Measurements from ENCODE around the gene CCDC120.

Gene CCDC120

GRCh38 chrX:49029876-49030275 is 28.9 kb upstream of the CCDC120 start:
- H3K4me3 ChIP-seq (ENCODE audit: low read length, poor library complexity, severe bottlenecking): no peak overlapping the region
- H3K36me3 ChIP-seq (ENCODE audit: insufficient read depth, low read length): no peaks in the 10 kb centered on the region; the same call in 1 of the 2 replicates
- H3K9me2 ChIP-seq (replicated peaks; ENCODE audit: low read depth, low read length): no peaks in the 10 kb centered on the region
- H3K4me1 ChIP-seq (ENCODE audit: insufficient read depth, low read length, poor library complexity, severe bottlenecking): no peaks in the 10 kb centered on the region
- H4K20me1 ChIP-seq (ENCODE audit: insufficient read depth, low read length, poor library complexity, severe bottlenecking): no peaks in the 10 kb centered on the region
- no peaks in the 10 kb centered on the region for H3K9me3 ChIP-seq (ENCODE audit: insufficient read depth, low read depth, low read length)
- H3K4me2 ChIP-seq (ENCODE audit: low read depth, low read length, poor library complexity, severe bottlenecking): no peak overlapping the region
- TF ChIP-seq, protein P1, sequence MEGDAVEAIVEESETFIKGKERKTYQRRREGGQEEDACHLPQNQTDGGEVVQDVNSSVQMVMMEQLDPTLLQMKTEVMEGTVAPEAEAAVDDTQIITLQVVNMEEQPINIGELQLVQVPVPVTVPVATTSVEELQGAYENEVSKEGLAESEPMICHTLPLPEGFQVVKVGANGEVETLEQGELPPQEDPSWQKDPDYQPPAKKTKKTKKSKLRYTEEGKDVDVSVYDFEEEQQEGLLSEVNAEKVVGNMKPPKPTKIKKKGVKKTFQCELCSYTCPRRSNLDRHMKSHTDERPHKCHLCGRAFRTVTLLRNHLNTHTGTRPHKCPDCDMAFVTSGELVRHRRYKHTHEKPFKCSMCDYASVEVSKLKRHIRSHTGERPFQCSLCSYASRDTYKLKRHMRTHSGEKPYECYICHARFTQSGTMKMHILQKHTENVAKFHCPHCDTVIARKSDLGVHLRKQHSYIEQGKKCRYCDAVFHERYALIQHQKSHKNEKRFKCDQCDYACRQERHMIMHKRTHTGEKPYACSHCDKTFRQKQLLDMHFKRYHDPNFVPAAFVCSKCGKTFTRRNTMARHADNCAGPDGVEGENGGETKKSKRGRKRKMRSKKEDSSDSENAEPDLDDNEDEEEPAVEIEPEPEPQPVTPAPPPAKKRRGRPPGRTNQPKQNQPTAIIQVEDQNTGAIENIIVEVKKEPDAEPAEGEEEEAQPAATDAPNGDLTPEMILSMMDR (conservative IDR thresholded peaks at IDR 0.05; ENCODE audit: low read length): no peak
- TF ChIP-seq EZH2phosphoT487 (IDR thresholded peaks at IDR 0.05; ENCODE audit: borderline replicate concordance): no peak
- H3K9ac ChIP-seq (ENCODE audit: low read depth, low read length, poor library complexity, severe bottlenecking): no peak overlapping the region
- no peaks in the 10 kb centered on the region for H3F3A ChIP-seq (ENCODE audit: low read depth)
- H3K27me3 ChIP-seq (ENCODE audit: insufficient read depth, low read length, poor library complexity, severe bottlenecking): no peaks in the 10 kb centered on the region
- H3K79me2 ChIP-seq (ENCODE audit: insufficient read depth, low read length): no peaks in the 10 kb centered on the region
- no peak overlapping the region for H2AFZ ChIP-seq (ENCODE audit: low read length)

DNA sequence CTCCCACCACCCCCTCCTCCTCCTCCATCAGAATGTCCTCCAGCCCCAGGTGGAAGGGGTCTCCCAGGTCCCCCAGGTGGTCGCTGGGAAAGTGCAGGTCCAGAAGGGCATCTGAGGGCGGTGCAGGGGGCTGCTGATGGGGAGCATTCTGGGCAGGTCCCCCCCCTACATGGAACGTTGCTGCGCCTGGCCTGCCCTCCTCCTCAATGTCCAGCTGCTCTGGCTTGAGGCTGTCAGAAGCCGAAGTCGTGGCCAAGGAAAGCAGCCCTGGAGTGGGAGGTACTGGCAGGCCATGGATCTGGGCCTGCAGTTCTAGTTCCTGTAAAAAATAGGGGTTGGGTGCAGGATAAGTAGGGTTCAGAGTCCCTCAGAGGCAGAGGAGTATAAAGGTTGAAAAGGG is 28.5 kb upstream of the CCDC120 start:
- Histone ChIP-seq H3K4me1 (ENCODE audit: insufficient read depth, low read length, poor library complexity, severe bottlenecking) (no peaks in the 10 kb centered on the region), H3K9me3 (ENCODE audit: insufficient read depth, low read depth, low read length) (no peaks in the 10 kb centered on the region), H3F3A (ENCODE audit: low read depth) (no peaks in the 10 kb centered on the region), H3K79me2 (ENCODE audit: insufficient read depth, low read length) (no peaks in the 10 kb centered on the region), H2AFZ (ENCODE audit: low read length) (no peak overlapping the region), H3K4me3 (ENCODE audit: low read length, poor library complexity, severe bottlenecking) (no peak overlapping the region), H3K36me3 (ENCODE audit: insufficient read depth, low read length) (no peaks in the 10 kb centered on the region; the same call in 1 of the 2 replicates), H3K9ac (ENCODE audit: low read depth, low read length, poor library complexity, severe bottlenecking) (no peak overlapping the region), H3K27me3 (ENCODE audit: insufficient read depth, low read length, poor library complexity, severe bottlenecking) (no peaks in the 10 kb centered on the region), H4K20me1 (ENCODE audit: insufficient read depth, low read length, poor library complexity, severe bottlenecking) (no peaks in the 10 kb centered on the region), H3K9me2 (replicated peaks; ENCODE audit: low read depth, low read length) (no peaks in the 10 kb centered on the region), H3K4me2 (ENCODE audit: low read depth, low read length, poor library complexity, severe bottlenecking) (no peak overlapping the region)
- no peak for TF ChIP-seq EZH2phosphoT487 (IDR thresholded peaks at IDR 0.05; ENCODE audit: borderline replicate concordance)
- TF ChIP-seq, protein P1 (conservative IDR thresholded peaks at IDR 0.05; ENCODE audit: low read length): no peak

- H3K4me3 ChIP-seq (ENCODE audit: low read length, poor library complexity, severe bottlenecking): no peak overlapping the region
- H3K4me1 ChIP-seq (ENCODE audit: insufficient read depth, low read length, poor library complexity, severe bottlenecking): peaks cover 25% of the 10 kb centered on the region
- no peaks in the 10 kb centered on the region; the same call in 1 of the 2 replicates for H3K36me3 ChIP-seq (ENCODE audit: insufficient read depth, low read length)
- H3K4me2 ChIP-seq (ENCODE audit: low read depth, low read length, poor library complexity, severe bottlenecking): no peak overlapping the region
- TF ChIP-seq, protein P1 (conservative IDR thresholded peaks at IDR 0.05; ENCODE audit: low read length): no peak
- no peak for TF ChIP-seq EZH2phosphoT487 (IDR thresholded peaks at IDR 0.05; ENCODE audit: borderline replicate concordance)
- H3K9me2 ChIP-seq (replicated peaks; ENCODE audit: low read depth, low read length): no peaks in the 10 kb centered on the region
- no peaks in the 10 kb centered on the region for H3K9me3 ChIP-seq (ENCODE audit: insufficient read depth, low read depth, low read length)
- H4K20me1 ChIP-seq (ENCODE audit: insufficient read depth, low read length, poor library complexity, severe bottlenecking): no peaks in the 10 kb centered on the region
- H3F3A ChIP-seq (ENCODE audit: low read depth): no peaks in the 10 kb centered on the region
- no peak overlapping the region for H3K9ac ChIP-seq (ENCODE audit: low read depth, low read length, poor library complexity, severe bottlenecking)
- H3K27me3 ChIP-seq (ENCODE audit: insufficient read depth, low read length, poor library complexity, severe bottlenecking): no peaks in the 10 kb centered on the region
- no peak overlapping the region for H2AFZ ChIP-seq (ENCODE audit: low read length)
- 0 out of 2 replicates have a peak, but pooled peaks cover 9% of the 10 kb centered on the region for H3K79me2 ChIP-seq (ENCODE audit: insufficient read depth, low read length)
These were observed 20.8 kb upstream of the CCDC120 start for GRCh38 chrX:49037883-49038475.
